ENCODE data around the gene ZMYM2.
A peak's percentile ranks its signal among the peaks of the same experiment; 100 is the strongest.

Gene ZMYM2

DNA sequence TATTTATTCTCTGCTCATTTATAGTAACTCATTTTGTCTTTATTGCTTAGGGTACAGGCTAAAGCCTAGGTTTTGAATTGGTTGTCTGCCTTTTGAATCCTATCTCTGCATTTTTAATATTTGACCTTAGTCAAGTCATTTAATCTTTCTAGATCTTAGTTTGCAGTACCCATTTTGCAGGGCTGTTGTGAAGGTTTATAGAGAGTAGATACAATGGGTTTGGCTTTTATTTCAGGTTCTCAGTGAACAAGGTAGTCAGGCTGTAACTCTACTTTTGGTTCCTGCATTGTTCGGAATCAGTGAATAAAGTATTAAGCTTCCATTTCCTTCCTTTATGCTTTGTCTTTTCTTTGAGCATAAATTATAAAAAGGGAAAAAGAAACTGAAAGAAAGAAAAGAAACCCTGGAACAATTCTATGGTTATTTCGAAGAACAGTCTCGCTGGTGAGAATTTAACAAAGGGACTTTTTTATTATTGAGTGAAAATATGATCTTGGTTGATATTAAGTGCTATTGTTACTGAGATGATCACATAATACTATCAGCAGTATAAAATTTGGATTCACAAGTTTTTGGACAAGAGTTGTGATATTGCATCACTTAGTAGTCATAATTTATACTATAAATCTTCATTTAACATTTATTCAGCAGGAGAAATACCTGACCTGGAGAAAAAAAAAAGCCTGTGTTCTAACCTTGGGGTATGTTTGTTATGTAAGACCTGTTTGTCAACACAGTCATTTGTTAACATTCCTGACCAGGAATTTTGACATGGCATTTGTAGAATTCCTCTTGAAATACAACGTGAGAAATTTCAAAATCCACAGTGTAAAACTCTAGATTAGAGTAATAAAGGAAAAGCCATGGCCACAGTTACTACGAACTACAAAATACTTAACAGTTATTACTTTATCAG, 91.3 kb downstream of the ZMYM2 start:
- H3K27ac Mint-ChIP-seq = peak overlapping the region; percentile 74
- H3K36me3 Mint-ChIP-seq (ENCODE audit: low read depth) = peaks cover 59% of the 10 kb centered on the region
- no peak for DNase-seq
- peak overlapping the region; percentile 41 for H3K4me3 Mint-ChIP-seq
- no peaks in the 10 kb centered on the region for H3K9me3 Mint-ChIP-seq
- no peaks in the 10 kb centered on the region for H3K27me3 Mint-ChIP-seq
- H3K4me1 Mint-ChIP-seq (ENCODE audit: low read depth) = peaks cover 25% of the 10 kb centered on the region

DNA sequence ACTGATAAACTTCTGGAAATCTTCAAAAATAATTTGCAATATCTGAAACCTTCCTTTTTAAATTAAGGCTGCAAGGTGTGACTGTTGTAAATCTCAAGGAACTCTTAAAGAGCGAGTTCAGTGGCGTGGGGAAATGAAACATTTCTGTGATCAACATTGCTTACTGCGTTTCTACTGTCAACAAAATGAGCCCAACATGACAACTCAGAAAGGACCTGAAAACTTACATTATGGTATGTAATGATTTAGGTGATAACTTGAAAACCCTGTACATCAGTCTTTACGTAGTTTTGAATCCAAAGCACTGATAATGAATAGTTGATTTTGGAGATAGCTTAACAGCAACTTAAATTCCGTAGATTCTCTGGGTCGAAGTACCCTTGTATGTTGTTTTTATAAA, 92.8 kb downstream of the ZMYM2 start:
- peaks cover 21% of the 10 kb centered on the region for H3K4me1 Mint-ChIP-seq (ENCODE audit: low read depth)
- peaks cover 62% of the 10 kb centered on the region for H3K36me3 Mint-ChIP-seq (ENCODE audit: low read depth)
- H3K9me3 Mint-ChIP-seq = no peaks in the 10 kb centered on the region
- H3K4me3 Mint-ChIP-seq = no peak overlapping the region
- no peaks in the 10 kb centered on the region for H3K27me3 Mint-ChIP-seq
- no peak overlapping the region for H3K27ac Mint-ChIP-seq
- DNase-seq = no peak

GRCh38 chr13:20053016-20053415, 94.5 kb downstream of the ZMYM2 start:
- Mint-ChIP-seq H3K27ac (no peak overlapping the region), H3K4me1 (ENCODE audit: low read depth) (peaks cover 20% of the 10 kb centered on the region), H3K36me3 (ENCODE audit: low read depth) (peaks cover 70% of the 10 kb centered on the region), H3K4me3 (no peak overlapping the region), H3K27me3 (no peaks in the 10 kb centered on the region), H3K9me3 (no peaks in the 10 kb centered on the region)
- DNase-seq = no peak

GRCh38 chr13:20053891-20054290, 95.4 kb downstream of the ZMYM2 start:
- no peaks in the 10 kb centered on the region for H3K27me3 Mint-ChIP-seq
- no peak overlapping the region for H3K4me3 Mint-ChIP-seq
- no peak overlapping the region for H3K27ac Mint-ChIP-seq
- DNase-seq = no peak
- H3K9me3 Mint-ChIP-seq = no peaks in the 10 kb centered on the region
- peaks cover 71% of the 10 kb centered on the region for H3K36me3 Mint-ChIP-seq (ENCODE audit: low read depth)
- H3K4me1 Mint-ChIP-seq (ENCODE audit: low read depth) = peaks cover 13% of the 10 kb centered on the region

GRCh38 chr13:20054586-20054985, 96.1 kb downstream of the ZMYM2 start:
- peaks cover 6% of the 10 kb centered on the region for H3K4me1 Mint-ChIP-seq (ENCODE audit: low read depth)
- DNase-seq = no peak
- H3K36me3 Mint-ChIP-seq (ENCODE audit: low read depth) = peaks cover 76% of the 10 kb centered on the region
- H3K4me3 Mint-ChIP-seq = no peak overlapping the region
- H3K9me3 Mint-ChIP-seq = no peaks in the 10 kb centered on the region
- H3K27ac Mint-ChIP-seq = no peak overlapping the region
- H3K27me3 Mint-ChIP-seq = no peaks in the 10 kb centered on the region

- Mint-ChIP-seq H3K4me1 (ENCODE audit: low read depth) (no peaks in the 10 kb centered on the region), H3K27me3 (no peaks in the 10 kb centered on the region), H3K27ac (no peak overlapping the region), H3K9me3 (no peaks in the 10 kb centered on the region), H3K36me3 (ENCODE audit: low read depth) (peaks cover 84% of the 10 kb centered on the region), H3K4me3 (no peak overlapping the region)
- DNase-seq = no peak
Observed at GRCh38 chr13:20057214-20057613, 98.7 kb downstream of the ZMYM2 start.

DNA sequence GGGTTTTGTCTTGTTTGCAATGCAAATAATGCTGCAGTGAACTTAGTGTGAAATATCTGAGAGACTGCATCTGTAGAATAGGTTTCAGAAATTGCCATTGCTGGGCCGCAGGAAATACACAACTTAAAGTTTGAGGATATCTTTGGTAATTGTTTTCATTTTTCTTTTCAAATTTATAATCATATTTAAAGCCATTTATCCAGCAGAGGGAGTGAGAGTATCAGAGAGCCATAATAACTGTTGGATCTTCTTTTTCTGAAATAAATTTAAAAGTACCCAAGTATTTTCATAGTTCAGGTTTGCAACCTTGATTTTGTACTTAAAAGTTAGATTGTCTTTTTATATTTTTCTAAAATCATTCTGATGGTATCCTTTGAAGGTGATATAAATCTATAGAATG, 99.4 kb downstream of the ZMYM2 start:
- H3K27me3 Mint-ChIP-seq = no peaks in the 10 kb centered on the region
- no peak for DNase-seq
- H3K36me3 Mint-ChIP-seq (ENCODE audit: low read depth) = peaks cover 82% of the 10 kb centered on the region
- H3K9me3 Mint-ChIP-seq = no peaks in the 10 kb centered on the region
- H3K27ac Mint-ChIP-seq = no peak overlapping the region
- H3K4me3 Mint-ChIP-seq = no peak overlapping the region
- no peaks in the 10 kb centered on the region for H3K4me1 Mint-ChIP-seq (ENCODE audit: low read depth)

GRCh38 chr13:20058476-20058875, 99.9 kb downstream of the ZMYM2 start:
- H3K4me1 Mint-ChIP-seq (ENCODE audit: low read depth) = no peaks in the 10 kb centered on the region
- no peak overlapping the region for H3K27ac Mint-ChIP-seq
- H3K36me3 Mint-ChIP-seq (ENCODE audit: low read depth) = peaks cover 81% of the 10 kb centered on the region
- no peak for DNase-seq
- H3K27me3 Mint-ChIP-seq = no peaks in the 10 kb centered on the region
- no peak overlapping the region for H3K4me3 Mint-ChIP-seq
- H3K9me3 Mint-ChIP-seq = no peaks in the 10 kb centered on the region

GRCh38 chr13:20064128-20064527, 105.6 kb downstream of the ZMYM2 start:
- DNase-seq = no peak
- H3K9me3 Mint-ChIP-seq = no peaks in the 10 kb centered on the region
- peaks cover 2% of the 10 kb centered on the region for H3K4me1 Mint-ChIP-seq (ENCODE audit: low read depth)
- H3K36me3 Mint-ChIP-seq (ENCODE audit: low read depth) = peaks cover 69% of the 10 kb centered on the region
- H3K27ac Mint-ChIP-seq = no peak overlapping the region
- no peak overlapping the region for H3K4me3 Mint-ChIP-seq
- no peaks in the 10 kb centered on the region for H3K27me3 Mint-ChIP-seq

GRCh38 chr13:20065516-20065915, 107.0 kb downstream of the ZMYM2 start:
- Mint-ChIP-seq H3K36me3 (ENCODE audit: low read depth) (peaks cover 70% of the 10 kb centered on the region), H3K27me3 (no peaks in the 10 kb centered on the region), H3K27ac (no peak overlapping the region), H3K4me3 (no peak overlapping the region), H3K9me3 (no peaks in the 10 kb centered on the region), H3K4me1 (ENCODE audit: low read depth) (peaks cover 2% of the 10 kb centered on the region)
- DNase-seq = no peak

DNA sequence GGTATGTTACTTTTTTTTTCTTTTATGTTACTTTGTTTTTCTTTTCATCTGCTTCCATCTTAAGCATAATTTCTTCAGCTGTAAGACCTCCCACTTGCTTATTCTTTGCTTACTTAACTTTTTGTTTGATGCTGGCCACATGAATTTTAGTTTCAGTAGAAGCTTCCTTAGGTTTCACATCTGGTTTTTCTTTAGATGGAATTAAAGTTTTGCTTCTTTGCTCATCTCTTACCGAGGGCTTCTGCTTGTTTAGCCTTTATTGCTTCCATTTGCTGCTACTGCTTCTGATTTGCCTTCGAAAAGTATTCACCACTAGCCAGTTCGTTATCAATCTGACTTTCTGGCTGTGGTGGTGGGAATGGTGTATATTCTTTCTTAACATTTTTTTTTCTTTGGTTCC, 111.4 kb downstream of the ZMYM2 start:
- Mint-ChIP-seq H3K4me3 (no peak overlapping the region), H3K27me3 (no peaks in the 10 kb centered on the region), H3K9me3 (no peaks in the 10 kb centered on the region), H3K27ac (peak overlapping the region; percentile 14), H3K36me3 (ENCODE audit: low read depth) (peaks cover 74% of the 10 kb centered on the region), H3K4me1 (ENCODE audit: low read depth) (peaks cover 7% of the 10 kb centered on the region)
- DNase-seq = no peak

GRCh38 chr13:20073775-20074174, 115.2 kb downstream of the ZMYM2 start:
- Mint-ChIP-seq H3K9me3 (no peaks in the 10 kb centered on the region), H3K4me3 (no peak overlapping the region), H3K36me3 (ENCODE audit: low read depth) (peaks cover 73% of the 10 kb centered on the region), H3K4me1 (ENCODE audit: low read depth) (peaks cover 7% of the 10 kb centered on the region), H3K27ac (no peak overlapping the region), H3K27me3 (no peaks in the 10 kb centered on the region)
- no peak for DNase-seq

DNA sequence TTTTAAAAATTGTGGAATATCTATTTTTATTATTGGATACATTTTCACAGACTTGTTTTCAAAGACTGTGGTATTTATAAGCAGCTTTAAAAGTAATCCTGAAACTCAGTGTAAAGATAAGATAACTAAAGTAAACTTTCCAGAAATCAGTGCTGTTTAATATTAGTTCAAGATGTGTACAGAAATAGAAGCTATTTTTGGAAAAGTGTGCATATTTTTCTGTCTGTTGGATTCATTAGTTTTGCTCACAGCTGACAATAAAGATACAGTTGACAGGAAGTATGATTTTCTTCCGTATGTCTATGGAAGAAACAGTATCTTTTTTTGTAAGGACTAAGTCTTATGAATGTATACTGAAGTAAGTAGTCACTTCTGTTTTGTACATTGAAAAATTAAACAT, 116.4 kb downstream of the ZMYM2 start:
- Mint-ChIP-seq H3K27ac (no peak overlapping the region), H3K4me1 (ENCODE audit: low read depth) (peaks cover 7% of the 10 kb centered on the region), H3K27me3 (no peaks in the 10 kb centered on the region), H3K4me3 (no peak overlapping the region), H3K36me3 (ENCODE audit: low read depth) (peaks cover 70% of the 10 kb centered on the region), H3K9me3 (no peaks in the 10 kb centered on the region)
- DNase-seq = no peak

- no peaks in the 10 kb centered on the region for H3K9me3 Mint-ChIP-seq
- H3K27ac Mint-ChIP-seq = no peak overlapping the region
- no peak for DNase-seq
- H3K27me3 Mint-ChIP-seq = no peaks in the 10 kb centered on the region
- H3K4me3 Mint-ChIP-seq = no peak overlapping the region
- H3K36me3 Mint-ChIP-seq (ENCODE audit: low read depth) = peaks cover 60% of the 10 kb centered on the region
- H3K4me1 Mint-ChIP-seq (ENCODE audit: low read depth) = peaks cover 3% of the 10 kb centered on the region
Observed at GRCh38 chr13:20077086-20077485, 118.6 kb downstream of the ZMYM2 start.

DNA sequence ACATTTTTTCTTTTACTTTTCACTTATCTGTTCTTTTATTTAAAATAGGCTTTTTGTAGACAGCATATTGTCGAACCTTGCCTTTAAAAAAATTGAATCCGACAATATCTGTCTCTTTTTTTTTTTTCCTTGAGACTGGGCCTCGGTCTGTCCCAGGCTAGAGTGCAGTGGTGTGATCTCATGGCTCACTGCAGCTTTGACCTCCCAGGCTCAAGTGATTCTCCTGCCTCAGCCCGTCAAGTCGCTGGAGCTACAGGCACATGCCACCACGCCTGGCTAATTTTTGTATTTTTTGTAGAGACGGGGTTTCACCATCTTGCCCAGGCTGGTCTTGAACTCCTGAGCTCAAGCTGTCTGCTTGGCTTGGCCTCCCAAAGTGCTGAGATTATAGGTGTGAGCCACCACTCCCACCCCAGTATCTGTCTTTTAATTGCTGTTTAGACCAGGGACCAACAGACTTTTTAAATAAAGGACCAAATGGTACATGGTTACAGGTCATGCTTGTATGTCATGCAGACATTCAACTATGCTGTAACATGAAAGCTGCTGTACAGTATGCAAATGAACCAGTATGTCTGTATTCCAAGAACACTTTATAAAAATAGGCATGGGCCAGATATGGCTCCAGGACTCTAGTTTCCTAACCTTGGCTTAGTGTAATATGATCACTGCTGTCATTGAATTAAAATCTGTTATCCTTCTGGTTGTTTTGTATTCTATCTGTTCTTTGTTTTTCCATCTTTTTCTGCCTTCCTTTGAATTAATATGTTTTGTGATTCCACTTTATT, 122.0 kb downstream of the ZMYM2 start:
- Mint-ChIP-seq H3K27me3 (no peaks in the 10 kb centered on the region), H3K9me3 (no peaks in the 10 kb centered on the region), H3K4me1 (ENCODE audit: low read depth) (no peaks in the 10 kb centered on the region), H3K27ac (peak overlapping the region; percentile 47), H3K36me3 (ENCODE audit: low read depth) (peaks cover 65% of the 10 kb centered on the region), H3K4me3 (no peak overlapping the region)
- no peak for DNase-seq

Data from activated T-cell treated with anti-CD3 and anti-CD28 coated beads, Interleukin-2, amount 50 U/mL, for 24 hours (primary cell).